Prostate gland (tissue), 2 donors: ENCODE results near the gene RAB3GAP2. TPM values are rescaled to one million over a fixed set of nuclear protein-coding genes. Genes with fewer than 3 reads are reported as not detected.
A peak's percentile ranks its signal among the peaks of the same experiment; 100 is the strongest.
"Not testable (repeated sequence)": the region's sequence is repeated elsewhere in the genome, so short reads cannot be mapped to it uniquely, and the experiment has no call there.

Experiments used
- DNase-seq: peaks from one replicate; pipeline ENCODE4 v3.0.0-alpha.2; 2019; ENCODE audit warnings: low spot score
- H3K27ac ChIP-seq, 2 donors: fragments of 200-600 bp; sonication (generic); 2 replicates each; pipeline ENCODE4 v1.5.1; 2017 to 2019
- H3K27me3 ChIP-seq: fragments of 200-600 bp; sonication (generic); replicated peaks from 2 replicates; pipeline ENCODE4 v1.5.1; 2019; ENCODE audit not compliant: insufficient read depth
- H3K36me3 ChIP-seq, 2 donors: fragments of 200-600 bp; sonication (generic); 1 replicate in 1 of 2; 2 replicates in 1 of 2; pipeline versions ENCODE4 v1.5.1 to v1.8.1; 2017 to 2019
- H3K4me1 ChIP-seq: fragments of 200-600 bp; sonication (generic); replicated peaks from 2 replicates; pipeline ENCODE4 v1.5.1; 2019
- H3K4me3 ChIP-seq, 2 donors: fragments of 200-600 bp; sonication (generic); 2 replicates each; pipeline ENCODE4 v1.5.1; 2017 to 2019
- H3K9me3 ChIP-seq: fragments of 200-600 bp; sonication (generic); 2 replicates; pipeline ENCODE4 v1.5.1; 2017
- POLR2A ChIP-seq: fragments of 450-650 bp; IDR thresholded peaks from one replicate; pipeline ENCODE4 v1.6.1; 2016; ENCODE audit warnings: antibody characterized with exemption, mild to moderate bottlenecking
- POLR2AphosphoS5 ChIP-seq: sonication (generic); formaldehyde crosslinking; IDR thresholded peaks from one replicate; pipeline ENCODE4 v1.6.1; 2017; ENCODE audit warnings: antibody characterized with exemption
- WGBS: methylation state at CpG from one replicate; pipeline ENCODE4 v1.1.5; 2018; 5-methylcytosine and 5-hydroxymethylcytosine counted together
- intact Hi-C: fragments of 100-400 bp; cut with DNase I; formaldehyde crosslinking; loops from one replicate; pipeline ENCODE4 v1.14.2; 2022
- total RNA-seq, 2 donors: library from RNA; depleted of rRNA; stranded (reverse); fragments of >200 nt; gene quantifications; one replicate each; pipeline ENCODE4 v1.1.0, GENCODE V29; 2016
- TF ChIP-seq, protein P1 (sequence below), 4 experiments: fragments of 200-600 bp in 2 of 4; fragments of 450-650 bp in 2 of 4; sonication (generic) in 2 of 4; IDR thresholded peaks; 1 replicate in 3 of 4; 2 replicates in 1 of 4; pipeline ENCODE4 v1.5.1; 2016 to 2019; ENCODE audit warnings: antibody characterized with exemption in 4 of 4, mild to moderate bottlenecking in 2 of 4, moderate library complexity in 2 of 4

RAB3GAP2 gene
- total RNA-seq, 2 donors from 2014 or later = 17.6 to 20.7 TPM

DNA sequence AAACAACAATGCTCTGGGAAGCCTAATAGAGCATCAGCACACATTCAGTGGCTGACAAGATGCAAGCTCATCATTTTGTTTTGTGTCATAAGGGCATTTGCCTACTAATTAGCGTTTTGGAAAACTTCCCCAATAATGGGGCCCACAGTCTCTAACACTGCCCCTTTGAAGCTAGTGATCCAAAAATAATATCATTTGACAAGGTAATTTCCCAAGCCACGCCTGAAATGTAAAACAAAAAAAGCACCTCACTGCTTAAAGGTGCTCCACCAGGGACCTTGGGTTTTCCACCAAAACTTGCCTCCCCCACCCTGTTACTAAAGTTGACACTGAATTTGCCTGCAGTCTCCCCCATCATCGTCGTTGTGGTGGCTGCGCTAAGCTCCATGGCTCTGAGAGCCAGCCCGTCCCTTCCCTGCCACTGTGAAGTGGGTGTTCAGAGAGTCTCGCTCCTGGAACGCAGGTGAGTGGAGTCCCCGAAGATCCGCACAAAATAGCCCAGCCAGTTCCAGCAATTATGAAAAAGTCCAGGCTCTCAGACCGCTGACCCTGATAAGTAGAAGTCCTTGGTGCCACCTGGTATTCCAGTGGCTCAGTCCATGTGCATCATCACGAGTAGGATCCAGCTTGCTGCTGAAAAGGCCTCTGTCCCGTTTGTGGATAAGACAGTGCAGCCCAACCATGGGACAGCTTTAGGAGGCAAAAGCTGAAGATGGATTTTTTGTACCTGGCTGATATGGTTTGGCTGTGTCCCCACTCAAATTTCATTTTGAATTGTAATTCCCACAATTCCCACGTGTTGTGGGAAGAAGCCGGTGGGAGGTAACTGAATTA is 52.2 kb downstream of the RAB3GAP2 start:
- Histone ChIP-seq H3K36me3 (no peaks in the 10 kb centered on the region), H3K27me3 (no peaks in the 10 kb centered on the region), H3K4me3 (no peak overlapping the region), H3K27ac (no peak overlapping the region), H3K9me3 (no peaks in the 10 kb centered on the region), H3K4me1 (no peaks in the 10 kb centered on the region)
- TF ChIP-seq POLR2A (no peak), POLR2AphosphoS5 (no peak)
- TF ChIP-seq, protein P1, sequence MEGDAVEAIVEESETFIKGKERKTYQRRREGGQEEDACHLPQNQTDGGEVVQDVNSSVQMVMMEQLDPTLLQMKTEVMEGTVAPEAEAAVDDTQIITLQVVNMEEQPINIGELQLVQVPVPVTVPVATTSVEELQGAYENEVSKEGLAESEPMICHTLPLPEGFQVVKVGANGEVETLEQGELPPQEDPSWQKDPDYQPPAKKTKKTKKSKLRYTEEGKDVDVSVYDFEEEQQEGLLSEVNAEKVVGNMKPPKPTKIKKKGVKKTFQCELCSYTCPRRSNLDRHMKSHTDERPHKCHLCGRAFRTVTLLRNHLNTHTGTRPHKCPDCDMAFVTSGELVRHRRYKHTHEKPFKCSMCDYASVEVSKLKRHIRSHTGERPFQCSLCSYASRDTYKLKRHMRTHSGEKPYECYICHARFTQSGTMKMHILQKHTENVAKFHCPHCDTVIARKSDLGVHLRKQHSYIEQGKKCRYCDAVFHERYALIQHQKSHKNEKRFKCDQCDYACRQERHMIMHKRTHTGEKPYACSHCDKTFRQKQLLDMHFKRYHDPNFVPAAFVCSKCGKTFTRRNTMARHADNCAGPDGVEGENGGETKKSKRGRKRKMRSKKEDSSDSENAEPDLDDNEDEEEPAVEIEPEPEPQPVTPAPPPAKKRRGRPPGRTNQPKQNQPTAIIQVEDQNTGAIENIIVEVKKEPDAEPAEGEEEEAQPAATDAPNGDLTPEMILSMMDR (IDR thresholded peaks at IDR 0.05) = no peak
- DNase-seq = no peak
- intact Hi-C loops = no loop called here
- 93% methylated on average over 15 of the region's 15 CpGs for WGBS

DNA sequence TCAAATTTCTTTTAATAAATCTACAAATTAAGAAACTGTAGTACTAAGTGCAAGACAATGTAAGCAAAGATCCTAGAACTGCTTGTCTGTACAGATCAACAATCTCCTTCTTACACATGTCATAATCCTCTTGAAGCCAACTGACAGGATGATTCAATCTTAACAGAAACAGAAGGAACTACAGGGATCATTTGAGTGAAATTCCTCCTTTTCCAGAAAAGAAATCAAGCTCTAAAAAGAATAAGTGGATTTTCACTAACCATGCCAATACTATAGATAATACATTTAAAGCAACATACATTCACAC is 53.2 kb downstream of the RAB3GAP2 start:
- Histone ChIP-seq H3K27me3 (no peaks in the 10 kb centered on the region), H3K9me3 (no peaks in the 10 kb centered on the region), H3K36me3 (no peaks in the 10 kb centered on the region), H3K4me1 (no peaks in the 10 kb centered on the region), H3K4me3 (no peak overlapping the region), H3K27ac (no peak overlapping the region)
- intact Hi-C loops = no loop called here
- no peak for DNase-seq
- TF ChIP-seq POLR2A (no peak), POLR2AphosphoS5 (no peak)
- TF ChIP-seq, protein P1 (IDR thresholded peaks at IDR 0.05) = no peak

DNA sequence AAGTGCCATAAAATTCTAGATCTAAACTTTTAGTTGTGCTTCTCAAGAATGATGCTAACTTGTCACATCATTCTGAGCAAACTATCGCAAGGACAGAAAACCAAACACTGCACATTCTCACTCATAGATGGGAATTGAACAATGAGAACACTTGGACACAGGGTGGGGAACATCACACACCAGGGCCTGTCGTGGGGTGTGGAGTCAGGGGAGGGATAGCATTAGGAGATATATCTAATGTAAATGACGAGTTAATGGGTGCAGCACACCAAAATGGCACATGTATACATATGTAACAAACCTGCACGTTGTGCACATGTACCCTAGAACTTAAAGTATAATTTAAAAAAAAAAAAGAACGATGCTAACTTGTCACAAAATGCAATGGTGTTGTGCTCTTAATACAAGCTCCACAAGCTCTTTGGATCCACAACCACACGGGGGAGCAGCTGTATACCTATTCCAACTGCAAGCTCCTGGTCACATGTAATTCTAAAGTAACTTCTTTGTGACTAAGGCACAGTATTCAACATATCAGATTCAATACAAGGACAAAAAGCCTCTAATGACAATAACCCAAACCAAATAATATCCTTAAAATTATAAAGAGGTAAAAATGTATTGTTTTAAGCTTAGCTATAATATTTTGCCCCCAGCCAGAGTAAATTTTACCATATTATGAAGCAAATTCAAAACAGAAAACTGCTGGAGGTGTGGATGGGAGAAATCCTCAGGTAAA is 53.7 kb downstream of the RAB3GAP2 start:
- peak; percentile 61 for DNase-seq
- not testable (repeated sequence) for H3K27ac ChIP-seq
- 53% methylated on average over 6 of the region's 6 CpGs for WGBS

DNA sequence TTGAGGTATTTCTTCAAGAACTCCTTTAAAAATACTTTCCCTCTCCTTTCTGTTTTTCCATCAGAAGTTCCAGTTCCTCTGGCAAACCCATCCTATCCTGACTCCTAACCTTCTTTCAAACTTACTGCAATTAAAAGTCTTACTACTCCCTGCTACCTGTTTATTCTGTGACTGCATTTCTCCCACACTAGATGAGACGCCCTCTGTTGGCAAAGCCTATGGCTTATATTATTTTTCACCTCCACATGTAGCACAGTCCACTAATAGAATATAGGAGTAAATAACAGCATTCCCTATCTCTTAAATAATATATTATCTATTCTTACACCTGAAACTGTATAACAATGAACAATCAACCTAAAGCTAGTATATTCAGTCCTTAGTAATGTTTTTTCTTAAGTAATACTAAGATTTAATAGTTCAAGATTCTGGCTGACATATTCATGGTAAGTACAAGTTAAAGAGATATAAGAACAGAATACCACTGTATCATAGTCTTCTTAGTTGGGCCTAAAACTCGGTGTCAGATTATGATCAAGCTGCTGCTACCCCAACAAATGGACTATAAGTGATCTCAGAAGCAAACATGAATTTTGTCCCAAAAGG is 54.8 kb downstream of the RAB3GAP2 start:
- no peaks in the 10 kb centered on the region for H3K4me1 ChIP-seq
- no peak for TF ChIP-seq POLR2A
- TF ChIP-seq, protein P1 (IDR thresholded peaks at IDR 0.05) = peak in 2 of 4 experiments; percentile 14 to 19
- DNase-seq = no peak
- intact Hi-C loops = no loop called here
- WGBS = 72% methylated on average over 2 of the region's 2 CpGs
- no peaks in the 10 kb centered on the region for H3K27me3 ChIP-seq
- no peaks in the 10 kb centered on the region for H3K9me3 ChIP-seq
- H3K27ac ChIP-seq = no peak overlapping the region
- no peak overlapping the region for H3K4me3 ChIP-seq
- H3K36me3 ChIP-seq = no peaks in the 10 kb centered on the region

More for the DNA sequence above, 53.7 kb downstream of the RAB3GAP2 start:
- TF ChIP-seq POLR2AphosphoS5 = peak; percentile 26
- TF ChIP-seq, protein P1 (IDR thresholded peaks at IDR 0.05) = peak; percentile 15 to 51 (median 46)
- H3K4me3 ChIP-seq, H3K36me3 ChIP-seq, intact Hi-C loops, H3K27me3 ChIP-seq, H3K4me1 ChIP-seq, H3K9me3 ChIP-seq: not testable (repeated sequence)
